GDM1 (cell line): ENCODE results near the gene SGF29.
"Not testable (repeated sequence)": the region's sequence is repeated elsewhere in the genome, so short reads cannot be mapped to it uniquely, and the experiment has no call there.

Experiments
- DNase-seq: peaks from one replicate; lab custom pipeline; 2025; lab: John Stamatoyannopoulos, UW

The SGF29 gene

DNA sequence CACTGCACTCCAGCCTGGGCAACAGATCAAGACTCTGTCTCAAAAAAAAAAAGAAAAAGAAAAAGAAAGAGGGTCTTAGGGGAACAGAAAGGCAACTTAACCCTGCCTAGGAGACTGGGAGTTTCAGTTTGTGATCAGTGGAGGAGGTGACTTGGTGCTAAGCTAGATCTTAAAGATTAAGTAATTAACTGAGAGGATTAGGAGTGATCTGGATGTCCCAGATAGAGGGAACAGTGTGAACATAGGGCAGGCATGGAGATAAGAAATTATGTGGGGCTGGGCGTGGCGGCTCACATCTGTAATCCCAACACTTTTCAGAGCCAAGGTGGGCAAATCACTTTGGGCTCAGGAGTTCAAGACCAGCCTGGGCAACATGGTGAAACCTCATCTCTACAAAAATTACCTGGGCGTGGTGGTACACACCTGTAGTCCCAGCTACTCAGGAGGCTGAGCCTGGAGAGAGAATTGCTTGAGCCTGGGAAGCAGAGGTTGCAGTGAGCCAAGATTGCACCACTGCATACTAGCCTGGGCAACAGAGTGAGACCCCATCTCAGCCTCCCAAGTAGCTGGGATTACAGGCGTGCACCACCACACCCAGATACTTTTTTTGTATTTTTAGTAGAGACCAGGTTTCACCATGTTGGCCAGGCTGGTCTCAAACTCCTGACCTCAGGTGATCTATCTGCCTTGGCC is 12.7 kb downstream of the SGF29 start:
- not testable (repeated sequence) for DNase-seq

DNA sequence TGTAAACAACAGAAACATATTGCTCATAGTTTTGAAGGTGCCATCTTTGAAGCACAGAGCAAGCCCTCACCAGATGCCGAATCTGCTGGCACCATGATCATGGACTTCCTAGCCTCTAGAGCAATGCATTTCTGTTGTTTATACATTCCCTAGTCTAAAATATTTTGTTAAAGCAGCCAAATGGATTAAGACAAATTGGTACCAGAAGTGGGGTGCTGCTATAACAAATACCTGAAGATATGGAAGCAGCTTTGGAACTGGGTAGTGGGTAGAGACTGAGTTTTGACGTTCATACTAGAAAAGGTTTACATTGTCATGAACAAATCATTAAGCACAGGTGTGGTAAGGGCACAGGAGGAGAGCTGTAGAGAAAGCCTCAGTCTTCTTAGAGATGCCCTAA is 13.6 kb downstream of the SGF29 start:
- DNase-seq = no peak

DNA sequence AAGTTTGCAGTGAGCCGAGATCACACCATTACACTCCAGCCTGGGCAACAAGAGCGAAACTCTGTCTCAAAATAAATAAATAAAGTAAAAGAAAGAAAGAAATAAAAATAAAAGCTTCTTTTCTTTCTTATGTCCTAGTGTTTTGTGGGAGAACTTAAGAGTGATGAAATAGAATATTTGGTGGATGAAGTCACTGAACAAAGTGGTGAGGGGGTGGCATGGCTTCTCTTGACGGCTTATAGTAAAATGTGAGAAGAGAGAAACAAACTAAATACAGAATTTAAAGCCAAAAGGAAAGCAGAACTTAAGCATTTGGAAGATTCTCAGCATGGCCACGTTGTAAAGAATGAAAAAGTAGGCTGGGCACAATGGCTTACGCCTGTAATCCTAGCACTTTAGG is 15.3 kb downstream of the SGF29 start:
- DNase-seq = no peak

GRCh38 chr16:28569968-28570752 is 16.4 kb downstream of the SGF29 start:
- DNase-seq = no peak

GRCh38 chr16:28572696-28573510 is 19.2 kb downstream of the SGF29 start:
- DNase-seq = no peak

- no peak for DNase-seq
These were observed 20.3 kb downstream of the SGF29 start for GRCh38 chr16:28573738-28574718.

- no peak for DNase-seq
These were observed 21.2 kb downstream of the SGF29 start for GRCh38 chr16:28574925-28575324.

GRCh38 chr16:28575446-28576109 is 21.9 kb downstream of the SGF29 start:
- no peak for DNase-seq

GRCh38 chr16:28580726-28581315 is 27.1 kb downstream of the SGF29 start:
- DNase-seq = no peak

DNA sequence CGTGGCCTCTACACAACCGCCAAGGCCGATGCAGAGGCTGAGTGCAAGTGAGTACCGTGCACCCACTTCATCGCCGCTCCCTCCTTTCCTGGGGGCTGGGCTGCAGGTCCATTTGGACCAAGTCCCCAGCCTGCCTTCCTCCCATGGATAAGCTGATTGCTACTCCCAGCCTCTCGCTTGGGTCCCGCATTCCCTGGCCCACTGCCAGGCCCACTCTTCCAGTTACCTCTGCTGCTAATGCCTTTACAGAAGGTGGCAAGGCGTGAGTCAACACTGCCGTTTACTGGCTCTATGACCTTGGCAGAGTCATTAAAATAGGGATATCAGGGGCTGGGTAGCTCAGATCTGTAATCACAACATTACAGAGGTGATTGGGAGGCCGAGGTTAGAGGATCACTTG is 32.0 kb downstream of the SGF29 start:
- no peak for DNase-seq

GRCh38 chr16:28586466-28586865 is 32.7 kb downstream of the SGF29 start:
- DNase-seq = no peak

- DNase-seq = no peak
These were observed 33.7 kb downstream of the SGF29 start for GRCh38 chr16:28587386-28587785.

DNA sequence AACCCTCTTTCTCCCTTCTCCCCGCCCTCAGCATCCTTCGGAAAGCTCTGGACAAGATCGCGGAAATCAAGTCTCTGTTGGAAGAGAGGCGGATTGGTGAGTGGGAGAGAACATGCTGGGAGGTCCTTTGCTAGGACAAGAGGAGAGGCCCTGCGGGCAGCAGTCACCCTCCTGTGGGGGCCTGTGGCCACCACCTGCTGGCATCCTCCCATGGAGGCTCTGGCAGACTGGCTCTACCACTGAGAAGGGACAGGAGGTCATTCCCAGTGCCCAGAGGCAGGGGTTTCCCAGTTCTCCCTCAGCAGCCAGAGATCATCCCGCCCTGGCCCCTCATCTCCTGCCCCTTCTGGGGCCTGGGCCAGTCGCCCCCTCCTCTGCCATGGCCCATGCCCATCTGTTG is 35.3 kb downstream of the SGF29 start:
- DNase-seq = no peak

- no peak for DNase-seq
These were observed 36.2 kb downstream of the SGF29 start for GRCh38 chr16:28589930-28590329.

- DNase-seq = no peak
These were observed 36.9 kb downstream of the SGF29 start for GRCh38 chr16:28590384-28591340.

GRCh38 chr16:28591355-28591754 is 37.6 kb downstream of the SGF29 start:
- no peak for DNase-seq

DNA sequence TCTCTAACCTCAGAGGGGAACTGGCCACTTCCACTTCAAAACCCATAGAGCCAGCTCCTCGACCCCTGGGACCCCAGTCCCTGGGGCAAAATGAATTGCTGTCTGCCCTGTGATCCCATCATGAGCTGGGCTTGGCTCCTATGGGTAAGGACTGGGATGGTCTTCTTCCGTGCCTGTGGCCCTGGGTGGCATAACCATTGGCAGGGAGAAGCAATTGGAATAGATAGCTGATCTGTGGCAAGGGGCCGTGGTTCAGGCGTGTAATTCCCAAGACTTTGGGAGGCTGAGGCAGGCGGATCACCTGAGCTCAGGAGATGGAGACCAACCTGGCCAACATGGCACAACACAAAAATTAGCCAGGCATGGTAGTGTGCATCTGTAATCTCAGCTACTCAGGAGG is 38.8 kb downstream of the SGF29 start:
- DNase-seq = no peak

DNA sequence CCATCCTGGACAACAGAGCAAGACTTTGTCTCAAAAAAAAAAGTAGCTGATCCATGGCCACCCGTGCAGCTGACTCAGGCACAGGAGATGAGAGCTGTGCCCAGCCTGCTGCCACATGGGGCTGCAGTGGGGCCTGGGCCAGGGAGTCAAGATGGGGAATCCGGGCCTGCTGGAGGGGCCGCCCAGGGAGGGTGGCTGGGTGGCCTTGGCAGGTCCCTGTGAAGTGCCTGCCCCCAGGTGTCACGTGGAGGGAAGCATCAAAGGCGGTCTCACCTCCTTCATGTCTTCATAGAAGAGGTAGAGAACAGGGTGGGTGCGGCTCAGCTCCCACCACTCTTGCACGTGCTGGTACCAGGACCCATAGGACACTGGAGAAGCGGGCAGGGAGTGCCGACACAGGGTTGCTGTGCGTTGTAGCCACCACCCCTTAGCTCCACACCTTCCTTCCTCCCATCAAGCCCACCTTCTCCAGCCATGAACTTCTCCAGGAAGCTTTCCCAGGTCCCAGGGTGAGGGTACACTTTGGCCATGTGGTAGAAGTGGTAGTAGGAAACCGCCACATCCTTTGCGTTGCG is 39.3 kb downstream of the SGF29 start:
- DNase-seq = no peak

- not testable (repeated sequence) for DNase-seq
These were observed 41.7 kb downstream of the SGF29 start for GRCh38 chr16:28595451-28595850.
